Glomerular endothelial cell (primary cell): ENCODE data around the gene EDEM3. TPM values are rescaled to one million over a fixed set of nuclear protein-coding genes. Genes with fewer than 3 reads are reported as not detected.
"Not testable (repeated sequence)": the region's sequence is repeated elsewhere in the genome, so short reads cannot be mapped to it uniquely, and the experiment has no call there.

ENCODE experiments used
- DNase-seq: peaks from one replicate; pipeline ENCODE4 v3.0.0-alpha.2; 2011; ENCODE audit warnings: low read depth, low spot score; ENCODE audit errors: extremely low read depth
- total RNA-seq: library from RNA; depleted of rRNA; stranded (reverse); fragments of >200 nt; gene quantifications from 2 replicates; pipeline ENCODE4 v1.2.3, GENCODE V29; 2015

EDEM3 gene
- total RNA-seq, 1 donor from 2014 or later, result 34.5 TPM

GRCh38 chr1:184740344-184740743 is 14.3 kb downstream of the EDEM3 start:
- no peak for DNase-seq

- DNase-seq, result no peak
Observed at GRCh38 chr1:184739796-184740195, 14.9 kb downstream of the EDEM3 start.

- DNase-seq, result no peak
Observed at GRCh38 chr1:184739070-184739469, 15.6 kb downstream of the EDEM3 start.

- no peak for DNase-seq
Observed at GRCh38 chr1:184734980-184735379, 19.7 kb downstream of the EDEM3 start.

- no peak for DNase-seq
Observed at GRCh38 chr1:184724843-184725242, 29.8 kb downstream of the EDEM3 start.

- no peak for DNase-seq
Observed at GRCh38 chr1:184716158-184716557, 38.5 kb downstream of the EDEM3 start.

- DNase-seq, result no peak
Observed at GRCh38 chr1:184709418-184709817, 45.2 kb downstream of the EDEM3 start.

GRCh38 chr1:184708084-184708676 is 46.5 kb downstream of the EDEM3 start:
- no peak for DNase-seq

- no peak for DNase-seq
Observed at GRCh38 chr1:184705271-184705670, 49.4 kb downstream of the EDEM3 start.

GRCh38 chr1:184701816-184702215 is 52.8 kb downstream of the EDEM3 start:
- no peak for DNase-seq

GRCh38 chr1:184698969-184699368 is 55.7 kb downstream of the EDEM3 start:
- no peak for DNase-seq

GRCh38 chr1:184698016-184698415 is 56.6 kb downstream of the EDEM3 start:
- DNase-seq, result no peak

- no peak for DNase-seq
Observed at GRCh38 chr1:184696403-184696802, 58.3 kb downstream of the EDEM3 start.

GRCh38 chr1:184695023-184695422 is 59.6 kb downstream of the EDEM3 start:
- no peak for DNase-seq

GRCh38 chr1:184693011-184693410 is 61.6 kb downstream of the EDEM3 start:
- DNase-seq, result no peak

- peak; percentile 27 for DNase-seq
Observed at GRCh38 chr1:184691719-184692324, 62.8 kb downstream of the EDEM3 start.

GRCh38 chr1:184686540-184686939 is 68.1 kb downstream of the EDEM3 start:
- DNase-seq, result no peak

GRCh38 chr1:184685116-184685515 is 69.5 kb downstream of the EDEM3 start:
- no peak for DNase-seq

- DNase-seq, result no peak
Observed at GRCh38 chr1:184684285-184685074, 70.2 kb downstream of the EDEM3 start.

GRCh38 chr1:184682956-184683355 is 71.7 kb downstream of the EDEM3 start:
- DNase-seq, result no peak

GRCh38 chr1:184680611-184681225 is 73.9 kb downstream of the EDEM3 start:
- not testable (repeated sequence) for DNase-seq

GRCh38 chr1:184679472-184679871 is 75.2 kb downstream of the EDEM3 start:
- not testable (repeated sequence) for DNase-seq
